H1 (cell line): ENCODE data around the gene PEPD. TPM values are rescaled to one million over a fixed set of nuclear protein-coding genes. Genes with fewer than 3 reads are reported as not detected.

Experiments used
- CTCF ChIA-PET: fragments of 300-600 bp; sonication (Branson Sonifier 250); formaldehyde crosslinking; loops from one replicate; lab custom pipeline; 2021; ENCODE audit not compliant: partially characterized antibody; lab: Charles Lee
- POLR2A ChIA-PET: fragments of 300-600 bp; sonication (Branson Sonifier 250); formaldehyde crosslinking; loops from one replicate; lab custom pipeline; 2021; ENCODE audit warnings: inconsistent platforms; ENCODE audit not compliant: partially characterized antibody; lab: Charles Lee
- DNase-seq, 2 experiments: peaks; one replicate each; pipeline versions ENCODE4 v3.0.0 to v3.0.0-alpha.2; 2010 to 2022; ENCODE audit warnings: low spot score in 2 of 2, low read depth in 1 of 2, mixed read lengths in 1 of 2
- FAIRE-seq: peaks from 2 replicates; lab custom pipeline; 2011; peaks lifted over from hg19 to GRCh38; lab: Jason Lieb, UNC
- H2AFZ ChIP-seq: 2 replicates; pipeline ENCODE4 v1.8.1; 2012; ENCODE audit warnings: low read length, inconsistent platforms
- H2AK5ac ChIP-seq: 2 replicates; pipeline ENCODE4 v1.6.1; 2013; ENCODE audit warnings: low read depth, low read length
- H2BK120ac ChIP-seq: replicated peaks from 2 replicates; pipeline ENCODE3; 2013; ENCODE audit warnings: low read depth, low read length, inconsistent platforms
- H2BK12ac ChIP-seq: 2 replicates; pipeline ENCODE4 v1.6.1; 2013; ENCODE audit warnings: low read depth, low read length
- H2BK15ac ChIP-seq: 2 replicates; pipeline ENCODE4 v1.6.1; 2013; ENCODE audit warnings: low read length
- H2BK20ac ChIP-seq: 2 replicates; pipeline ENCODE4 v1.6.1; 2013; ENCODE audit warnings: low read length
- H2BK5ac ChIP-seq: 2 replicates; pipeline ENCODE4 v1.6.1; 2013; ENCODE audit warnings: low read depth, low read length
- H3K14ac ChIP-seq: 2 replicates; pipeline ENCODE4 v1.6.1; 2013; ENCODE audit warnings: inconsistent platforms; ENCODE audit not compliant: insufficient read length
- H3K18ac ChIP-seq: 2 replicates; pipeline ENCODE4 v1.6.1; 2013; ENCODE audit warnings: low read length; ENCODE audit errors: extremely low read depth
- H3K23ac ChIP-seq: 2 replicates; pipeline ENCODE4 v1.6.1; 2013; ENCODE audit warnings: inconsistent platforms; ENCODE audit not compliant: insufficient read length
- H3K23me2 ChIP-seq: 2 replicates; pipeline ENCODE4 v1.6.1; 2013; ENCODE audit warnings: low read depth, low read length
- H3K27ac ChIP-seq: 2 replicates; pipeline ENCODE4 v1.6.1; 2011; ENCODE audit warnings: low read depth, low read length, inconsistent platforms
- H3K27me3 ChIP-seq, 4 experiments: replicated peaks in 1 of 4; 1 replicate in 1 of 4; 2 replicates in 3 of 4; pipeline versions ENCODE4 v1.6.1 to v1.8.1; 2011 to 2013; ENCODE audit warnings: low read length in 3 of 4, mild to moderate bottlenecking in 3 of 4, inconsistent platforms in 2 of 4, mixed read lengths in 2 of 4, moderate library complexity in 1 of 4; ENCODE audit not compliant: control insufficient read depth in 3 of 4, insufficient read depth in 3 of 4; ENCODE audit errors: extremely low read depth in 1 of 4
- H3K36me3 ChIP-seq, 4 experiments: 2 replicates each; pipeline versions ENCODE4 v1.6.1 to v1.8.1; 2011 to 2013; ENCODE audit warnings: mild to moderate bottlenecking in 4 of 4, low read length in 3 of 4, moderate library complexity in 2 of 4, control low read depth in 1 of 4, inconsistent platforms in 1 of 4; ENCODE audit not compliant: insufficient read depth in 4 of 4, control insufficient read depth in 2 of 4
- H3K4ac ChIP-seq: replicated peaks from 2 replicates; pipeline ENCODE3; 2013; ENCODE audit warnings: low read length, low read depth, mixed read lengths, inconsistent platforms; ENCODE audit not compliant: insufficient read length
- H3K4me1 ChIP-seq, 4 experiments: replicated peaks in 1 of 4; 1 replicate in 1 of 4; 2 replicates in 3 of 4; pipeline versions ENCODE4 v1.6.1 to v1.8.1; 2011 to 2013; ENCODE audit warnings: low read length in 3 of 4, inconsistent platforms in 2 of 4, mixed read lengths in 1 of 4; ENCODE audit not compliant: insufficient read depth in 4 of 4, control insufficient read depth in 3 of 4
- H3K4me2 ChIP-seq, 2 experiments: 2 replicates each; pipeline versions ENCODE4 v1.6.1 to v1.8.1; 2011 to 2013; ENCODE audit warnings: low read depth in 2 of 2, low read length in 2 of 2, control low read depth in 1 of 2, inconsistent platforms in 1 of 2, mild to moderate bottlenecking in 1 of 2; ENCODE audit not compliant: insufficient read depth in 1 of 2
- H3K4me3 ChIP-seq, 4 experiments: fragments of 200-600, 300-600 bp in 1 of 4; sonication (generic), shearing (Covaris generic), sonication (Bioruptor Twin) in 1 of 4; 2 replicates each; pipeline versions ENCODE4 v1.5.1 to v1.8.1; 2011 to 2016; ENCODE audit warnings: low read length in 4 of 4, low read depth in 3 of 4, control low read depth in 2 of 4, inconsistent platforms in 2 of 4, mild to moderate bottlenecking in 2 of 4, mixed read lengths in 1 of 4, moderate library complexity in 1 of 4; ENCODE audit not compliant: insufficient read depth in 2 of 4; ENCODE audit errors: extremely low read depth in 1 of 4
- H3K56ac ChIP-seq: replicated peaks from 2 replicates; pipeline ENCODE3; 2013; ENCODE audit warnings: low read depth, mild to moderate bottlenecking, mixed read lengths, low read length, inconsistent platforms; ENCODE audit not compliant: insufficient read length
- H3K79me1 ChIP-seq: 2 replicates; pipeline ENCODE4 v1.6.1; 2013; ENCODE audit warnings: low read depth, low read length, control low read depth
- H3K79me2 ChIP-seq, 2 experiments: 2 replicates each; pipeline versions ENCODE4 v1.6.1 to v1.8.1; 2012 to 2013; ENCODE audit warnings: low read length in 2 of 2, mild to moderate bottlenecking in 2 of 2, inconsistent platforms in 1 of 2; ENCODE audit not compliant: insufficient read depth in 2 of 2, control insufficient read depth in 1 of 2
- H3K9ac ChIP-seq, 4 experiments: replicated peaks in 1 of 4; 1 replicate in 1 of 4; 2 replicates in 3 of 4; pipeline versions ENCODE4 v1.6.1 to v1.8.1; 2011 to 2013; ENCODE audit warnings: low read depth in 3 of 4, low read length in 3 of 4, control low read depth in 2 of 4, mild to moderate bottlenecking in 2 of 4, moderate library complexity in 2 of 4, inconsistent platforms in 1 of 4; ENCODE audit errors: extremely low read depth in 1 of 4
- H3K9me3 ChIP-seq, 2 experiments: 2 replicates each; pipeline versions ENCODE4 v1.6.1 to v1.8.1; 2012 to 2013; ENCODE audit warnings: mild to moderate bottlenecking in 2 of 2, moderate library complexity in 2 of 2, control low read depth in 1 of 2, inconsistent platforms in 1 of 2, low read depth in 1 of 2, low read length in 1 of 2, mixed read lengths in 1 of 2; ENCODE audit not compliant: insufficient read depth in 2 of 2
- H4K20me1 ChIP-seq, 2 experiments: replicated peaks in 1 of 2; 2 replicates each; pipeline versions ENCODE3 to v1.8.1; 2011 to 2013; ENCODE audit warnings: inconsistent platforms in 2 of 2, low read length in 2 of 2, mild to moderate bottlenecking in 1 of 2; ENCODE audit not compliant: insufficient read depth in 2 of 2, control insufficient read depth in 1 of 2
- H4K5ac ChIP-seq: 2 replicates; pipeline ENCODE4 v1.6.1; 2013; ENCODE audit warnings: low read length, low read depth, mixed read lengths, inconsistent platforms; ENCODE audit not compliant: insufficient read length
- H4K8ac ChIP-seq: 2 replicates; pipeline ENCODE4 v1.8.0; 2013; ENCODE audit warnings: mild to moderate bottlenecking, moderate library complexity, low read length, inconsistent platforms; ENCODE audit not compliant: insufficient read depth; ENCODE audit errors: extremely low read depth
- H4K91ac ChIP-seq: replicated peaks from 2 replicates; pipeline ENCODE3; 2013; ENCODE audit warnings: low read length, mixed read lengths, inconsistent platforms; ENCODE audit not compliant: insufficient read length
- CBX5 ChIP-seq: fragments of 300-800, 300-1000 bp; sonication (generic); IDR thresholded peaks from 2 replicates; pipeline ENCODE4 v1.7.1; 2016; ENCODE audit warnings: antibody characterized with exemption, low read length, low read depth
- CBX8 ChIP-seq: fragments of 300-800, 300-1000 bp; sonication (generic); IDR thresholded peaks from 2 replicates; pipeline ENCODE4 v1.7.1; 2016; ENCODE audit warnings: low read depth, low read length, borderline replicate concordance
- CEBPB ChIP-seq: IDR thresholded peaks from 2 replicates; pipeline ENCODE4 v1.6.1; 2012; ENCODE audit warnings: low read depth, low read length
- GABPA ChIP-seq: IDR thresholded peaks from 2 replicates; pipeline ENCODE4 v1.6.1; 2011; ENCODE audit warnings: mild to moderate bottlenecking, low read length, moderate library complexity, borderline replicate concordance; ENCODE audit not compliant: insufficient read depth
- HDAC6 ChIP-seq: IDR thresholded peaks from one replicate; pipeline ENCODE4 v1.7.1; 2012; ENCODE audit warnings: low read depth, mild to moderate bottlenecking, inconsistent platforms, low read length, moderate library complexity
- KDM5A ChIP-seq: fragments of 200-600 bp; IDR thresholded peaks from 2 replicates; pipeline ENCODE4 v1.7.1; 2012; ENCODE audit warnings: mild to moderate bottlenecking, low read length, inconsistent platforms, mixed read lengths
- RAD21 ChIP-seq, 2 experiments: IDR thresholded peaks in 1 of 2; conservative IDR thresholded peaks in 1 of 2; 2 replicates each; pipeline ENCODE4 v1.6.1; 2011; ENCODE audit warnings: low read depth in 2 of 2, low read length in 2 of 2, improper control_type of control experiment in 1 of 2, inconsistent platforms in 1 of 2, mild to moderate bottlenecking in 1 of 2, moderate library complexity in 1 of 2
- SIRT6 ChIP-seq: IDR thresholded peaks from one replicate; pipeline ENCODE4 v1.7.1; 2012; ENCODE audit warnings: low read length, inconsistent platforms
- TAF1 ChIP-seq: IDR thresholded peaks from 2 replicates; pipeline ENCODE4 v1.6.1; 2011; ENCODE audit warnings: mild to moderate bottlenecking, low read depth, low read length
- TEAD4 ChIP-seq: IDR thresholded peaks from 2 replicates; pipeline ENCODE4 v1.6.1; 2012; ENCODE audit warnings: low read depth, low read length, inconsistent platforms, mixed read lengths
- USF2 ChIP-seq: IDR thresholded peaks from 2 replicates; pipeline ENCODE4 v1.6.1; 2011; ENCODE audit warnings: low read length, improper control_type of control experiment
- YY1 ChIP-seq: IDR thresholded peaks from 2 replicates; pipeline ENCODE4 v1.6.1; 2011; ENCODE audit warnings: low read depth, mild to moderate bottlenecking, low read length
- WGBS, 2 experiments: shearing (Covaris generic) in 1 of 2; methylation state at CpG; one replicate each; pipeline versions ENCODE4 v1.1.6 to v1.1.7; 2013 to 2015; ENCODE audit warnings: low lambda C conversion rate in 2 of 2, mixed read lengths in 2 of 2, inconsistent platforms in 1 of 2, low coverage in 1 of 2, missing lambda C conversion rate in 1 of 2; ENCODE audit not compliant: insufficient replicate concordance in 2 of 2, insufficient coverage in 1 of 2, insufficient read length in 1 of 2; ENCODE audit errors: extremely low coverage in 1 of 2, missing lambda C conversion rate in 1 of 2; 5-methylcytosine and 5-hydroxymethylcytosine counted together
- polyA plus RNA-seq, 7 experiments: library from polyadenylated mRNA; depleted of rRNA in 3 of 7; stranded (reverse) in 5 of 7; unstranded in 2 of 7; fragments of >200 nt in 5 of 7; fragments of 200-250 nt in 2 of 7; gene quantifications; 1 replicate in 5 of 7; 2 replicates in 1 of 7; 4 replicates in 1 of 7; pipeline versions ENCODE4 v1.2.1 to v1.2.3, GENCODE V29; 2011 to 2013; ENCODE audit warnings: missing spikeins in 2 of 7, mixed read lengths in 2 of 7
- total RNA-seq: library from RNA; stranded (reverse); fragmentation: NEBNext Ultra II Directional; extraction: Animal tissue kit (Norgen Biotek cat#: 25700); gene quantifications from 2 replicates; pipeline ENCODE4 v1.2.1, GENCODE V29; 2021

The PEPD gene
- total and polyA plus RNA-seq, 2 of the 8 experiments (the other 6 are each of a cell fraction or from before 2014, with no cell fraction given) = 84.1 to 178 TPM

- Histone ChIP-seq H3K23ac (no peak overlapping the region), H2BK5ac (no peak overlapping the region), H3K79me1 (peaks cover 24% of the 10 kb centered on the region), H2AFZ (peak overlapping the region; percentile 17; the same call in 1 of the 2 replicates), H3K9ac (peak overlapping the region in 3 of 4 experiments; percentile 24 to 79 (median 70); a peak in 5 of 7 replicates), H3K4me2 (peak overlapping the region; percentile 76 to 85), H2BK20ac (no peak overlapping the region), H2BK120ac (no peak overlapping the region), H4K5ac (no peak overlapping the region), H4K20me1 (peaks cover 0 to 8% of the 10 kb centered on the region in 2 experiments), H3K56ac (no peak overlapping the region), H2BK15ac (no peak overlapping the region), H4K91ac (no peak overlapping the region), H3K14ac (no peak overlapping the region), H4K8ac (peak overlapping the region; percentile 98), H3K4me1 (peaks cover 0 to 21% (median 5%) of the 10 kb centered on the region in 4 experiments; a peak in 5 of 7 replicates), H2BK12ac (no peak overlapping the region), H3K79me2 (peaks cover 5 to 48% of the 10 kb centered on the region in 2 experiments), H3K9me3 (no peaks in the 10 kb centered on the region), H3K18ac (no peak overlapping the region), H3K4ac (no peak overlapping the region), H3K27ac (peak overlapping the region; percentile 71; the same call in 1 of the 2 replicates), H2AK5ac (no peak overlapping the region), H3K23me2 (peaks cover 10% of the 10 kb centered on the region; the same call in 1 of the 2 replicates), H3K36me3 (no peaks in the 10 kb centered on the region), H3K27me3 (no peaks in the 10 kb centered on the region), H3K4me3 (peak overlapping the region; percentile 81 to 94 (median 92))
- CTCF ChIA-PET = interaction anchor here (0.7 to 1.9 kb wide), 4 partner anchors 9 to 247 kb away, joined by 3 to 5 read pairs (median 4); no protein-coding TSS in a partner anchor
- FAIRE-seq (no peak), DNase-seq (no peak)
- POLR2A ChIA-PET = interaction anchor here (1.1 to 3.2 kb wide), 12 partner anchors 10 to 114 kb away, joined by 3 to 26 read pairs (median 5); partner anchors contain the start of gene CHST8
- 12% methylated on average over 18 of the region's 18 CpGs; no CpG with 5 or more reads in 1 of the 2 experiments for WGBS, 2 experiments
- TF ChIP-seq RAD21 (IDR thresholded peaks at IDR 0.05 in 1 of 2, conservative IDR thresholded peaks at IDR 0.05 in 1 of 2; ENCODE audit: low read depth in 2 of 2, low read length in 2 of 2) (no peak), YY1 (no peak), HDAC6 (no peak), TAF1 (no peak), CBX5 (no peak), USF2 (no peak), CBX8 (no peak), GABPA (no peak), SIRT6 (no peak), KDM5A (no peak), CEBPB (no peak), TEAD4 (no peak)
Observed at GRCh38 chr19:33520844-33521479, 629 bp downstream of the PEPD start.
